MM.1S (cell line): ENCODE results near the gene MSH5.
"Not testable (repeated sequence)": the region's sequence is repeated elsewhere in the genome, so short reads cannot be mapped to it uniquely, and the experiment has no call there.

Experiments
- DNase-seq: peaks from one replicate; pipeline ENCODE4 v3.0.0-alpha.2; 2015
- H2AFZ ChIP-seq: fragments of 300-600 bp; sonication (generic); 2 replicates; pipeline ENCODE4 v1.6.0; 2016; ENCODE audit warnings: antibody characterized with exemption, low read length
- H3F3A ChIP-seq: fragments of 300-600 bp; sonication (generic); 2 replicates; pipeline ENCODE4 v1.6.1; 2016; ENCODE audit warnings: mild to moderate bottlenecking, antibody characterized with exemption, low read length, moderate library complexity, mixed read lengths; ENCODE audit not compliant: insufficient read depth
- H3K27ac ChIP-seq: fragments of 300-600 bp; sonication (generic); 2 replicates; pipeline ENCODE4 v1.5.1; 2016; ENCODE audit warnings: mild to moderate bottlenecking, low read length
- H3K27me3 ChIP-seq: fragments of 300-600 bp; sonication (generic); replicated peaks from 2 replicates; pipeline ENCODE4 v1.6.0; 2016; ENCODE audit warnings: low read length; ENCODE audit not compliant: insufficient read depth
- H3K36me3 ChIP-seq: fragments of 300-600 bp; sonication (generic); replicated peaks from 2 replicates; pipeline ENCODE4 v1.6.1; 2016; ENCODE audit warnings: mild to moderate bottlenecking, low read length, mixed read lengths; ENCODE audit not compliant: insufficient read depth
- H3K4me1 ChIP-seq: fragments of 300-600 bp; sonication (generic); 2 replicates; pipeline ENCODE4 v1.6.1; 2016; ENCODE audit warnings: low read length, mixed read lengths
- H3K4me2 ChIP-seq: fragments of 300-600 bp; sonication (generic); 2 replicates; pipeline ENCODE4 v1.6.0; 2016; ENCODE audit warnings: low read depth, low read length
- H3K4me3 ChIP-seq: fragments of 300-600 bp; sonication (generic); 2 replicates; pipeline ENCODE4 v1.5.1; 2016; ENCODE audit warnings: low read length, mixed read lengths
- H3K79me2 ChIP-seq: fragments of 300-600 bp; sonication (generic); 2 replicates; pipeline ENCODE4 v1.6.1; 2016; ENCODE audit warnings: mixed run types, low read length, mixed read lengths
- H3K9ac ChIP-seq: fragments of 300-600 bp; sonication (generic); 2 replicates; pipeline ENCODE4 v1.6.1; 2016; ENCODE audit warnings: low read length, mixed read lengths
- H3K9me2 ChIP-seq: fragments of 300-600 bp; sonication (generic); replicated peaks from 2 replicates; pipeline ENCODE4 v1.6.1; 2016; ENCODE audit warnings: mild to moderate bottlenecking, low read length, mixed read lengths; ENCODE audit not compliant: insufficient read depth
- H3K9me3 ChIP-seq: fragments of 300-600 bp; sonication (generic); replicated peaks from 2 replicates; pipeline ENCODE4 v1.6.1; 2016; ENCODE audit warnings: mild to moderate bottlenecking, low read length, mixed read lengths; ENCODE audit not compliant: insufficient read depth
- H4K20me1 ChIP-seq: fragments of 300-600 bp; sonication (generic); 2 replicates; pipeline ENCODE4 v1.6.1; 2016; ENCODE audit warnings: mild to moderate bottlenecking, low read length, moderate library complexity, mixed read lengths; ENCODE audit not compliant: insufficient read depth
- CTCF ChIP-seq: fragments of 300-600 bp; sonication (generic); IDR thresholded peaks from 2 replicates; pipeline ENCODE4 v1.5.1; 2016; ENCODE audit warnings: antibody characterized with exemption, low read length, mixed read lengths
- EZH2 ChIP-seq: fragments of 300-600 bp; sonication (generic); optimal IDR thresholded peaks from 2 replicates; pipeline ENCODE3; 2017; ENCODE audit warnings: low read depth, mild to moderate bottlenecking, antibody characterized with exemption, low read length, mixed read lengths
- EZH2phosphoT487 ChIP-seq: fragments of 300-600 bp; sonication (generic); IDR thresholded peaks from 2 replicates; pipeline ENCODE4 v1.6.1; 2018; ENCODE audit warnings: antibody characterized with exemption, low read length

MSH5 gene

GRCh38 chr6:31799781-31800180 lies 60.0 kb downstream of the MSH5 start:
- no peaks in the 10 kb centered on the region for H3K4me1 ChIP-seq
- peaks cover 29% of the 10 kb centered on the region for H3K79me2 ChIP-seq
- H3K9me3 ChIP-seq, result no peaks in the 10 kb centered on the region
- DNase-seq, result no peak
- H3K27ac ChIP-seq, result no peak overlapping the region
- H3K36me3 ChIP-seq, result no peaks in the 10 kb centered on the region
- no peak overlapping the region for H2AFZ ChIP-seq
- no peak overlapping the region for H3K4me2 ChIP-seq
- H3K27me3 ChIP-seq, result no peaks in the 10 kb centered on the region
- peaks cover 11% of the 10 kb centered on the region for H3F3A ChIP-seq
- H3K4me3 ChIP-seq, result no peak overlapping the region
- no peaks in the 10 kb centered on the region for H3K9me2 ChIP-seq
- no peak for TF ChIP-seq CTCF
- no peak overlapping the region for H3K9ac ChIP-seq
- H4K20me1 ChIP-seq, result no peaks in the 10 kb centered on the region

- H3K4me1 ChIP-seq, H3K27me3 ChIP-seq, DNase-seq, H2AFZ ChIP-seq, H3K9me3 ChIP-seq, H3K4me2 ChIP-seq, H3K4me3 ChIP-seq, H4K20me1 ChIP-seq, H3K9ac ChIP-seq, H3K36me3 ChIP-seq, H3K27ac ChIP-seq, H3K9me2 ChIP-seq: not testable (repeated sequence)
- Histone ChIP-seq H3K79me2 (peaks cover 36% of the 10 kb centered on the region), H3F3A (peaks cover 11% of the 10 kb centered on the region)
Measured at GRCh38 chr6:31801031-31801927, 61.5 kb downstream of the MSH5 start.

- Histone ChIP-seq H3K4me1 (peaks cover 5% of the 10 kb centered on the region; the same call in 1 of the 2 replicates), H3K9me3 (no peaks in the 10 kb centered on the region), H2AFZ (peak overlapping the region; percentile 32), H3K79me2 (peaks cover 40% of the 10 kb centered on the region), H3K36me3 (no peaks in the 10 kb centered on the region), H4K20me1 (no peaks in the 10 kb centered on the region), H3K9ac (peak overlapping the region; percentile 81), H3K4me2 (peak overlapping the region; percentile 73), H3K27me3 (no peaks in the 10 kb centered on the region), H3K4me3 (peak overlapping the region; percentile 73), H3K9me2 (no peaks in the 10 kb centered on the region), H3K27ac (peak overlapping the region; percentile 77; the same call in 1 of the 2 replicates), H3F3A (no peaks in the 10 kb centered on the region)
- TF ChIP-seq EZH2phosphoT487 (no peak), EZH2 (no peak), CTCF (no peak)
- DNase-seq, result no peak
Measured at GRCh38 chr6:31805939-31806469, 66.2 kb downstream of the MSH5 start.
